Measurements from ENCODE around the gene BSPH1.
"Not testable (repeated sequence)": the region's sequence is repeated elsewhere in the genome, so short reads cannot be mapped to it uniquely, and the experiment has no call there.

Gene BSPH1

GRCh38 chr19:47992070-47992469 is at the start of gene BSPH1:
Gene BSPH1, minus strand, starts transcription at chr19:47992170. Its CDS starts 89 bp downstream, at chr19:47992081.
- no peak for DNase-seq (ENCODE audit: low spot score)

- DNase-seq (ENCODE audit: low spot score): no peak
These were observed 44.8 kb upstream of the BSPH1 start for GRCh38 chr19:48036765-48037164.

- DNase-seq (ENCODE audit: low spot score): no peak
These were observed 41.6 kb upstream of the BSPH1 start for GRCh38 chr19:48033604-48034003.

- no peak for DNase-seq (ENCODE audit: low spot score)
These were observed 38.1 kb upstream of the BSPH1 start for GRCh38 chr19:48030073-48030472.

- no peak for DNase-seq (ENCODE audit: low spot score)
These were observed 37.5 kb upstream of the BSPH1 start for GRCh38 chr19:48029431-48029830.

GRCh38 chr19:48025480-48025879 is 33.5 kb upstream of the BSPH1 start:
- DNase-seq (ENCODE audit: low spot score): no peak

GRCh38 chr19:48023518-48023917 is 31.5 kb upstream of the BSPH1 start:
- no peak for DNase-seq (ENCODE audit: low spot score)

- no peak for DNase-seq (ENCODE audit: low spot score)
These were observed 31.0 kb upstream of the BSPH1 start for GRCh38 chr19:48023011-48023410.

GRCh38 chr19:48020686-48021085 is 28.7 kb upstream of the BSPH1 start:
- DNase-seq (ENCODE audit: low spot score): no peak

- no peak for DNase-seq (ENCODE audit: low spot score)
These were observed 19.2 kb upstream of the BSPH1 start for GRCh38 chr19:48010932-48011758.

- no peak for DNase-seq (ENCODE audit: low spot score)
These were observed 14.8 kb upstream of the BSPH1 start for GRCh38 chr19:48006762-48007161.

- no peak for DNase-seq (ENCODE audit: low spot score)
These were observed 12.3 kb upstream of the BSPH1 start for GRCh38 chr19:48004236-48004635.

- no peak for DNase-seq (ENCODE audit: low spot score)
These were observed 8.9 kb upstream of the BSPH1 start for GRCh38 chr19:48000846-48001245.

- DNase-seq (ENCODE audit: low spot score): no peak
These were observed 6.8 kb upstream of the BSPH1 start for GRCh38 chr19:47998800-47999199.

- DNase-seq (ENCODE audit: low spot score): no peak
These were observed 4.3 kb upstream of the BSPH1 start for GRCh38 chr19:47996230-47996727.

GRCh38 chr19:47994209-47994802 is 2.3 kb upstream of the BSPH1 start, which contains the start of gene ELSPBP1:
Gene ELSPBP1, plus strand, starts transcription at chr19:47994632. Its CDS starts 14,036 bp downstream, at chr19:48008668.
- no peak for DNase-seq (ENCODE audit: low spot score)

GRCh38 chr19:47991191-47991808 is 670 bp downstream of the BSPH1 start:
- DNase-seq (ENCODE audit: low spot score): no peak

- no peak for DNase-seq (ENCODE audit: low spot score)
These were observed 18.4 kb downstream of the BSPH1 start for GRCh38 chr19:47973529-47973928.

GRCh38 chr19:47955936-47956335 is 36.0 kb downstream of the BSPH1 start:
- DNase-seq (ENCODE audit: low spot score): not testable (repeated sequence)

- DNase-seq (ENCODE audit: low spot score): not testable (repeated sequence)
These were observed 39.8 kb downstream of the BSPH1 start for GRCh38 chr19:47952132-47952531.

GRCh38 chr19:47949852-47950521 is 42.0 kb downstream of the BSPH1 start:
- DNase-seq (ENCODE audit: low spot score): not testable (repeated sequence)

GRCh38 chr19:47928581-47928980 is 63.4 kb downstream of the BSPH1 start:
- DNase-seq (ENCODE audit: low spot score): not testable (repeated sequence)
